Measurements from ENCODE around the gene SEC16A.
A peak's percentile ranks its signal among the peaks of the same experiment; 100 is the strongest.
"Not testable (repeated sequence)": the region's sequence is repeated elsewhere in the genome, so short reads cannot be mapped to it uniquely, and the experiment has no call there.

The SEC16A gene

DNA sequence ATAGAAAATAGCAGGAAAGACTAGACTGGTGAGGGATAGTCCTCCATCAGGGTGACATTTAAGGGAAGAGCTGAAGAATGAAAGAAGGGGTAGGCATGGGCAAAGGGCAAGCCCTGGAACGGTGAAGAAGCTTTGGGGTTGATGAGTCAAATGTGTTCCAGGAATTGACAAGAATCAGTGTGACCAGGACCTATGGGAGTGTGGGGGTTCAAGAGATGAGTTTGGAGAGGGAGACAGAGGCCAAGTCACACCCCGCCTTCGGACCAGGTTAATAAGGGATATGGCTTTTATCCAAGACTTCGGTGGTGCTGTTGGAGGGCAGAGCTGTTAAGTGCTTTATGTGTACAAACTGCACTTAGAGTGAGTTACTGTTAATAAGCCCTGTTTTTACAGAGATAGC is 71.5 kb downstream of the SEC16A start:
- H3K36me3 ChIP-seq, result peaks cover 56 to 66% (median 64%) of the 10 kb centered on the region in 11 experiments
- peaks cover 26 to 70% (median 56%) of the 10 kb centered on the region in 11 experiments; a peak in 21 of 22 replicates for H4K20me1 ChIP-seq

DNA sequence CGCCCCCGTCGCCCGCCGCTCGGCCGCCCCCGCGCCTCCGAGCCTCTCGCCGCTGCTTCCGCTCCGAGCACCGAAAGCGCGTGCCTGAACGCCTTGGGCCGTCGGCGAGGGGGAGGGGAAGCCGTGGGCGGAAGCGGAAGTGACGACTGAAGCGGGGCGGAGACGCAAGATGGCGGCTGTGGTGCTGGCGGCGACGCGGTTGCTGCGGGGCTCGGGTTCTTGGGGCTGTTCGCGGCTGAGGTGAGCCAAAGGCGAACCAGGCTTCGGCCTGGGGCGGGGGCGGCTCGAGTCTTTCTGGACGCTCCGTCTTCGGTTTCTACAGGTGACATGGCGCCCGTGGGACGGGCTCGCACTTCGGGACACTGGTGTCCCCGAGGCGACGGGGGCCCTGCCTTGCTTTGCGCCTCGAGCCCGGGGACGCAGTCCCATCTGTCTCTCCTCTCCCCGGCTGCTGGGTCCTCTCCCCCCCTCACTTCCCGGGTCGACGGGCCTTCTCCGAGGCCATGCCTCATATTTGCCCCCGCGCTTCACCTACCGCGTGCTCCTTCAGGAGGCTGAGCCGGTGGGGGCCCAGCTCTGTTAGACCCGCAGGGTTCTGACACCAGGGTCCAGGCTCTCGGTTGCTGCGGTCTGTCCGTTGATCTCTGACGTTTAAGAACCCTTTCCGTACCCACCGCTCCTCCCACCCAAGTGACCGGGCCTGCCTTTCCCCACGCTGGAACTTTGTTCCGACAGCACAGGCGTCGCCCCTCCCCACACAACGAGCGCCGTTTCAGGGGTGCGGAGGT is 72.1 kb downstream of the SEC16A start, which contains the start of the genes ENTR1 and PMPCA:
Gene ENTR1 (minus strand): TSS at position 115 of the 788 bp plus-strand sequence. CDS start 217 bp downstream, outside the sequence.
Gene PMPCA (plus strand): TSS at position 159 of the 788 bp plus-strand sequence. CDS start 11 bp downstream, at position 170.
- Histone ChIP-seq H4K20me1 (peaks cover 26 to 67% (median 51%) of the 10 kb centered on the region in 11 experiments; a peak in 21 of 22 replicates), H3K4me3 (peak within 1 kb of the TSS; percentile 78 to 100 (median 94)), H3K27ac (peak within 1 kb of the TSS; percentile 89 to 99 (median 94)), H3K9ac (peak within 1 kb of the TSS; percentile 85 to 99 (median 94)), H3K4me2 (peak within 1 kb of the TSS; percentile 91 to 100 (median 98)), H3K27me3 (no peaks in the 10 kb centered on the region), H3K4me1 (peaks cover 38 to 55% (median 47%) of the 10 kb centered on the region in 10 experiments), H3K36me3 (peaks cover 56 to 66% (median 64%) of the 10 kb centered on the region in 11 experiments), H3K9me3 (replicated peaks in 1 of 11) (no peaks in the 10 kb centered on the region)
- no peak for TF ChIP-seq Cebpa-rat (IDR thresholded peaks at IDR 0.05)

More for the DNA sequence above, 71.5 kb downstream of the SEC16A start:
- Histone ChIP-seq H3K4me2 (peak overlapping the region; percentile 91 to 99 (median 97)), H3K4me1 (peaks cover 33 to 48% (median 42%) of the 10 kb centered on the region in 10 experiments), H3K27me3 (no peaks in the 10 kb centered on the region), H3K27ac (peak overlapping the region; percentile 89 to 99 (median 94); a peak in 21 of 22 replicates), H3K9me3 (replicated peaks in 1 of 11) (no peaks in the 10 kb centered on the region), H3K4me3 (peak overlapping the region; percentile 78 to 100 (median 94)), H3K9ac (peak overlapping the region; percentile 85 to 99 (median 94))
- no peak for TF ChIP-seq Cebpa-rat (IDR thresholded peaks at IDR 0.05)

DNA sequence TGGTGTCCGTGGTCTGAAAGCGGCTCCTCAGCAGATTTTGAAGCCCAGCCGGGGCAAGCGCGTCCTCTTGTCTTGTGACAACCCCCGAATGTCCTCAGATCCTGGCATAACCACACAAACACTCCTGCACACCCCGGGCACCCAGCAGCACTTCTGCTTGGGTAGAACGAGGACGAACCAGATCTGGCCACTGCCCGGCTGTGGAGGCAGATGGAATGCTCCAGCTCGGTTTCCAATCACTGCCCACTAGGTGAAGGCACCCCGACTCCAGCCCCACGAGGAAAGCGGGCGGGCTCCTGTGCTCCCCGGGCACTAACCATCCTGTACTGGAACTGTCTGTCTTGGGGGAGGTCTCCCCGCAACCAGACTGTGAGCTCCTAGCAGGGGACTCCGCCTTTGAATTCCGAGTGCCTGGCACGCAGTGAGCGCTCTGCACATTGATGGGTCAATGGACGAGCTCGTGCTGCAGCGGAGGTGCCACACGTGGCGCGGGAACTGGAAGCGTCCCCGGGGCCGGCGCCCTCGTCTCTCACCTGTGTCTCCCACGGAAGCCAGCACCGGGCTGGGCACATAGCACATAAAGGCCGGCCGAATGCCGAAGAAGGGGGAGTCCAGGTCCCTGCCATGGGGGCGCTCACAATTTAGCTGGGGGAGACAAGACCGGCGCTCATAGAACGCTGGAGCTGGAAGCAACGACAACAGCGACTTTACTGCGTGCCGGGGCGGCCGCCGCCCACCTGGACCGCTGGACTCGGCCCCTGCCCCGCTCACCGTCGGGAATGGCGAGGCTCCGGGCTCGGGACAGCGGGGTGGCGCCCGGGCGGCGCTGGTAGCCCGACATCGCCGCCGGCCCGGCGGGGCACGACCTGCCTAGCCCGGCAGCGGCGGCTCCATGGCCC is 73.0 kb downstream of the SEC16A start:
- peak overlapping the region; percentile 89 to 99 (median 94) for H3K27ac ChIP-seq
- H3K4me1 ChIP-seq, result peaks cover 47 to 64% (median 56%) of the 10 kb centered on the region in 10 experiments
- H3K4me2 ChIP-seq, result peak overlapping the region; percentile 82 to 100 (median 98)
- no peaks in the 10 kb centered on the region for H3K27me3 ChIP-seq
- peak overlapping the region; percentile 85 to 99 (median 94) for H3K9ac ChIP-seq
- peak overlapping the region; percentile 78 to 100 (median 94) for H3K4me3 ChIP-seq
- no peak for TF ChIP-seq Cebpa-rat (IDR thresholded peaks at IDR 0.05)
- no peaks in the 10 kb centered on the region for H3K9me3 ChIP-seq (replicated peaks in 1 of 11)
- peaks cover 56 to 66% (median 64%) of the 10 kb centered on the region in 11 experiments for H3K36me3 ChIP-seq
- H4K20me1 ChIP-seq, result peaks cover 30 to 67% (median 52%) of the 10 kb centered on the region in 11 experiments; a peak in 21 of 22 replicates

DNA sequence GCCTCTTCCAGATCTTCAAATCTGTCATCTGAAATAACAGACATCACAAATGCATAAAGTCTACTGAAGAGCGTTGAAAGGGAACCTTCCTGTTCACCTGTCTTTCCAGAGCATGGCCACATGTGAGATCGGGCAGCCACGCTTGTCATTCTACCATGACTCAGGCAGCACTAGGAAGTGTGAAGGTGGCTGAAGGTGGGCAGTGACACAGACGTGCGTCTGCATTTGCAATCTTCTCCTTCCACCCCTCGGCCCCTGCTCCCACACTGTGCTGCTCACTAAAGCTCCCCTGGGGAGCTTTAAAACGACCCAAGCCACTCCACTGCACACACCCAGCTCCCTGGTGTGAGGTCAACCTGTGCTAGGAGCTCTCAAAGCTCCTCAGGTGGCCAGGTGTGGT is 74.9 kb downstream of the SEC16A start:
- H3K4me1 ChIP-seq, result peaks cover 62 to 78% (median 70%) of the 10 kb centered on the region in 10 experiments
- no peaks in the 10 kb centered on the region for H3K9me3 ChIP-seq (replicated peaks in 1 of 11)
- peaks cover 47 to 60% (median 53%) of the 10 kb centered on the region in 11 experiments for H3K36me3 ChIP-seq
- peak overlapping the region in 6 of 11 experiments; percentile 8 to 99 (median 25); a peak in 9 of 22 replicates for H3K4me2 ChIP-seq
- H3K27me3 ChIP-seq, result no peaks in the 10 kb centered on the region
- H3K27ac ChIP-seq, result no peak overlapping the region
- H4K20me1 ChIP-seq, result peaks cover 28 to 60% (median 44%) of the 10 kb centered on the region in 11 experiments; a peak in 21 of 22 replicates
- no peak for TF ChIP-seq Cebpa-rat (IDR thresholded peaks at IDR 0.05)
- peak overlapping the region in 2 of 11 experiments; percentile 4 to 14; a peak in 1 of 22 replicates for H3K9ac ChIP-seq
- no peak overlapping the region for H3K4me3 ChIP-seq

DNA sequence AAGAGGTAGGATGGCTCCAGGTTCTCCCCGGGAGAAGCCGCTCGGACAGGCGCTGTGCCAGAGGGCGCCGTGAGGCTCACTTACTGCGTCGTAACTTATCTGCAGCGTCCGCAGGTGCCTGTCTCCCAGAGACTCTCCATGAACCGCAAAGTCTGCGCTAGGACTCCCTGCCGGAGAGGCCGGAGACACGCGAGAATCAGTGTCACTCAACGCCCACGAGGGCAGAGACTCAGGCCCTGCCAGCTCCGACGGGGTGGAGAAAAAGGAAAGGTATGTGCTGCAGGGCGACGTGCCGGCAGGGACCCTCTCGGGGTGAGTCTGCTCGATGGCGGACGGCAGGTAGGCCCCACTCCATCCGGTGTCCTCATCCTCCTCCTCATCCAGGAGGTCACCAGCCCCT is 75.8 kb downstream of the SEC16A start:
- peak overlapping the region in 3 of 11 experiments; percentile 1 to 34 (median 4); a peak in 2 of 22 replicates for H3K9ac ChIP-seq
- not testable (repeated sequence) for H3K4me3 ChIP-seq; H3K4me2 ChIP-seq; H3K27ac ChIP-seq; H3K27me3 ChIP-seq; H3K9me3 ChIP-seq (replicated peaks in 1 of 11)
- peaks cover 23 to 56% (median 35%) of the 10 kb centered on the region in 11 experiments; a peak in 19 of 22 replicates for H4K20me1 ChIP-seq
- peaks cover 44 to 58% (median 52%) of the 10 kb centered on the region in 11 experiments for H3K36me3 ChIP-seq
- peaks cover 56 to 71% (median 63%) of the 10 kb centered on the region in 10 experiments for H3K4me1 ChIP-seq

DNA sequence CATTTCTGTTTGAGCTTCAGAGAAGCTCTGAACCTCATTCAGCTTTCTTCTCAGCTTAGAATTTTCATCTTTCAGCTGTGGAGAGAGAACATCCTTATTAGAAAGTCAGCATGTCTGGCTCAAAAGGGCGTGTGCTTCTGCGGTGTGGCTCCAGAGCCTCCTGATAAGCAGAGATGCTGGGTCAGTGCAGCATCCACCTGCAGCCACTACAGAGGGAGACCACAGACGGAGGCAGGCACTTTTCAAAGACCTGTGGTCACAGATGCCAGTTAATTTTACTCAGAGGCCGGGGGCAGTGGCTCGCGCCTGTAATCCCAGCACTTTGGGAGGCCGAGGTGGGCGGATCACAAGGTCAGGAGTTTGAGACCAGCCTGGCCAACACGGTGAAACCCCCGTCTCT is 76.9 kb downstream of the SEC16A start:
- H3K9me3 ChIP-seq (replicated peaks in 1 of 11); H3K4me3 ChIP-seq; H3K27me3 ChIP-seq: not testable (repeated sequence)
- peak overlapping the region in 2 of 11 experiments; percentile 58 to 67; a peak in 3 of 22 replicates for H3K27ac ChIP-seq
- H3K4me1 ChIP-seq, result peaks cover 46 to 64% (median 54%) of the 10 kb centered on the region in 10 experiments
- peak overlapping the region in 9 of 11 experiments; percentile 15 to 75 (median 62); a peak in 12 of 22 replicates for H3K9ac ChIP-seq
- peaks cover 11 to 49% (median 26%) of the 10 kb centered on the region in 11 experiments; a peak in 17 of 22 replicates for H4K20me1 ChIP-seq
- peak overlapping the region; percentile 16 to 90 (median 85); a peak in 16 of 22 replicates for H3K4me2 ChIP-seq
- peaks cover 50 to 66% (median 60%) of the 10 kb centered on the region in 11 experiments for H3K36me3 ChIP-seq

DNA sequence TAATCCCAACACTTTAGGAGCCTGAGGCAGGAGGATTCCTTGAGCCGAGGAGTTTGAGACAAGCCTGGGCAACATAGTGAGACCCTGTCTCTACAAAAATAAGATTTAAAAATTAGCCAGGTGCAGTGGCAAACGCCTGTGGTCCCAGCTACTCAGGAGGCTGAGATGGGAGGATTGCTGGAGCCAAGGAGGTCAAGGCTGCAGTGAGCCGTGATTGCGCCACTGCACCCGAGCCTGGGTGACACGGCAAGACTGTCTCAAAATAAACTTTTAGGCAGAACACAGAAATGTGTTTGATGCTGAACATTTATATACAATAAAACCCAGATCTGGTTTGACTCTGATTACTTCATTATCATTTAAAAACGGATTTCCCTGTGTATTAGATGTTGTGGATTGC is 77.4 kb downstream of the SEC16A start:
- peaks cover 8 to 50% (median 23%) of the 10 kb centered on the region in 11 experiments; a peak in 16 of 22 replicates for H4K20me1 ChIP-seq
- no peak overlapping the region for H3K4me3 ChIP-seq
- TF ChIP-seq Cebpa-rat (IDR thresholded peaks at IDR 0.05), result peak in 2 of 11 experiments; percentile 19 to 35; a peak in 1 of 22 replicates
- H3K9ac ChIP-seq, result peak overlapping the region; percentile 24 to 75 (median 62); a peak in 15 of 22 replicates
- no peaks in the 10 kb centered on the region for H3K27me3 ChIP-seq
- no peaks in the 10 kb centered on the region for H3K9me3 ChIP-seq (replicated peaks in 1 of 11)
- H3K36me3 ChIP-seq, result peaks cover 50 to 67% (median 60%) of the 10 kb centered on the region in 11 experiments
- peak overlapping the region in 6 of 11 experiments; percentile 41 to 67 (median 58); a peak in 6 of 22 replicates for H3K27ac ChIP-seq
- peak overlapping the region; percentile 80 to 90 (median 86) for H3K4me2 ChIP-seq
- peaks cover 46 to 67% (median 57%) of the 10 kb centered on the region in 10 experiments for H3K4me1 ChIP-seq

DNA sequence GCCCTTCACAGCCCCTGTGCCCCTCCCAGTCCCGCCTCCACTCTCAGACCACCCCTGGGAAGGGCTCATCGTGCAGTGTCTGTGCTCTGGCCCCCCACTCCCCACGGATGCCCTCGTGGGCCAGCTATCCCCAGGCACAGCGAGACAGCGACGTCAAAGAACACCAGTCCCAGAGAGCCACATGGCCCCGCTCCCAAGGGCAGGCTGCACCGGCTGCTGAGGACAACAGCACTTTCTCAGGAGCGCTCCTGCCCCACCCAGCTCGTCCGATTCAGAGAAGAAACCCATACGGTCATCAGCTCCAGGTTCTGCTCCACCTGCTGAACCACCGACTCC is 78.1 kb downstream of the SEC16A start:
- Histone ChIP-seq H3K27ac (peak overlapping the region in 10 of 11 experiments; percentile 3 to 67 (median 58); a peak in 16 of 22 replicates), H3K9me3 (replicated peaks in 1 of 11) (no peaks in the 10 kb centered on the region), H4K20me1 (peaks cover 10 to 51% (median 25%) of the 10 kb centered on the region in 11 experiments; a peak in 17 of 22 replicates), H3K4me1 (peaks cover 43 to 67% (median 59%) of the 10 kb centered on the region in 10 experiments), H3K4me3 (peak overlapping the region in 4 of 10 experiments; percentile 2 to 33 (median 18); a peak in 2 of 20 replicates), H3K9ac (peak overlapping the region; percentile 24 to 75 (median 62); a peak in 21 of 22 replicates), H3K27me3 (no peaks in the 10 kb centered on the region), H3K4me2 (peak overlapping the region; percentile 80 to 90 (median 86)), H3K36me3 (peaks cover 50 to 67% (median 60%) of the 10 kb centered on the region in 11 experiments)
- TF ChIP-seq Cebpa-rat (IDR thresholded peaks at IDR 0.05), result no peak

Measured in BLaER1 treated with 17β-estradiol and CSF1 and Interleukin-3, amounts not matched to agents 10 nM and 100 nM (cell line).